GM12878 (cell line): Measurements from ENCODE around the gene IL4. TPM values are rescaled to one million over a fixed set of nuclear protein-coding genes. Genes with fewer than 3 reads are reported as not detected.

Source experiments
- ATF7 ChIP-seq: fragments of 450-650 bp; IDR thresholded peaks from 2 replicates; pipeline ENCODE4 v1.6.1; 2016; ENCODE audit warnings: low read depth, mild to moderate bottlenecking
- CBX3 ChIP-seq: fragments of 200-600 bp; sonication (generic); IDR thresholded peaks from 2 replicates; pipeline ENCODE4 v1.6.1; 2016; ENCODE audit warnings: low read depth, borderline replicate concordance
- CHD4 ChIP-seq: fragments of 200-600 bp; sonication (generic); IDR thresholded peaks from 2 replicates; pipeline ENCODE4 v1.6.1; 2016; ENCODE audit warnings: mild to moderate bottlenecking
- GATAD2B ChIP-seq: fragments of 450-650 bp; conservative IDR thresholded peaks from 2 replicates; pipeline ENCODE4 v1.6.1; 2017; ENCODE audit warnings: low read depth, mild to moderate bottlenecking, moderate library complexity
- MLLT1 ChIP-seq: fragments of 450-650 bp; IDR thresholded peaks from 2 replicates; pipeline ENCODE4 v1.6.1; 2016; ENCODE audit warnings: mild to moderate bottlenecking
- NKRF ChIP-seq: fragments of 450-650 bp; conservative IDR thresholded peaks from 2 replicates; pipeline ENCODE4 v1.6.1; 2017; ENCODE audit warnings: mild to moderate bottlenecking, moderate library complexity
- NR2C1 ChIP-seq: fragments of 450-650 bp; IDR thresholded peaks from 2 replicates; pipeline ENCODE4 v1.6.1; 2017; ENCODE audit warnings: antibody characterized with exemption, mild to moderate bottlenecking, moderate library complexity
- POLR2A ChIP-seq: IDR thresholded peaks from 2 replicates; pipeline ENCODE4 v1.6.1; 2011; ENCODE audit warnings: low read depth, mild to moderate bottlenecking, low read length
- POU2F2 ChIP-seq: IDR thresholded peaks from 3 replicates; pipeline ENCODE4 v1.6.1; 2011; ENCODE audit warnings: low read depth, mild to moderate bottlenecking, low read length, borderline replicate concordance
- TCF12 ChIP-seq: IDR thresholded peaks from 2 replicates; pipeline ENCODE4 v1.6.1; 2011; ENCODE audit warnings: low read depth, mild to moderate bottlenecking, low read length
- polyA plus RNA-seq, 11 experiments: library from polyadenylated mRNA; depleted of rRNA in 4 of 11; unstranded in 6 of 11; stranded (reverse) in 5 of 11; fragments of >200 nt; fragmentation: Nextera tagmentation in 4 of 11; fragmentation: Illumina TruSeq in 1 of 11; extraction: Ambion mirVana in 4 of 11; extraction: Trizol in 1 of 11; gene quantifications; 1 replicate in 1 of 11; 2 replicates in 10 of 11; pipeline versions ENCODE4 v1.2.1 to v1.2.3, GENCODE V29; 2011 to 2016; ENCODE audit warnings: inconsistent platforms in 2 of 11, missing spikeins in 2 of 11, low read depth in 1 of 11
- total RNA-seq, 4 experiments: library from RNA; depleted of rRNA in 3 of 4; stranded (reverse); fragments of >200 nt in 3 of 4; fragmentation: Illumina TruSeq in 1 of 4; extraction: Trizol in 1 of 4; gene quantifications; 2 replicates each; pipeline versions ENCODE4 v1.2.1 to v1.2.3, GENCODE V29; 2013 to 2021
- TF ChIP-seq, protein P1 (sequence below): fragments of 450-650 bp; IDR thresholded peaks from 2 replicates; pipeline ENCODE4 v1.6.1; 2017; ENCODE audit warnings: mild to moderate bottlenecking, moderate library complexity

Gene IL4
- total and polyA plus RNA-seq, 10 of the 15 experiments (the other 5 are each of a cell fraction or from before 2014, with no cell fraction given): 0.20 to 0.80 (median 0.50) TPM; not detected in 7

GRCh38 chr5:132661231-132662003 is 12.4 kb upstream of the IL4 start (continued):
- TF ChIP-seq MLLT1: 0 out of 2 replicates have a peak, but pooled peaks have one; percentile 74
- no peak for TF ChIP-seq NKRF
- 0 out of 2 replicates have a peak, but pooled peaks have one; percentile 10 for TF ChIP-seq POLR2A
- peak; percentile 82 for TF ChIP-seq TCF12
- TF ChIP-seq ATF7: peak; percentile 59
- TF ChIP-seq, protein P1, sequence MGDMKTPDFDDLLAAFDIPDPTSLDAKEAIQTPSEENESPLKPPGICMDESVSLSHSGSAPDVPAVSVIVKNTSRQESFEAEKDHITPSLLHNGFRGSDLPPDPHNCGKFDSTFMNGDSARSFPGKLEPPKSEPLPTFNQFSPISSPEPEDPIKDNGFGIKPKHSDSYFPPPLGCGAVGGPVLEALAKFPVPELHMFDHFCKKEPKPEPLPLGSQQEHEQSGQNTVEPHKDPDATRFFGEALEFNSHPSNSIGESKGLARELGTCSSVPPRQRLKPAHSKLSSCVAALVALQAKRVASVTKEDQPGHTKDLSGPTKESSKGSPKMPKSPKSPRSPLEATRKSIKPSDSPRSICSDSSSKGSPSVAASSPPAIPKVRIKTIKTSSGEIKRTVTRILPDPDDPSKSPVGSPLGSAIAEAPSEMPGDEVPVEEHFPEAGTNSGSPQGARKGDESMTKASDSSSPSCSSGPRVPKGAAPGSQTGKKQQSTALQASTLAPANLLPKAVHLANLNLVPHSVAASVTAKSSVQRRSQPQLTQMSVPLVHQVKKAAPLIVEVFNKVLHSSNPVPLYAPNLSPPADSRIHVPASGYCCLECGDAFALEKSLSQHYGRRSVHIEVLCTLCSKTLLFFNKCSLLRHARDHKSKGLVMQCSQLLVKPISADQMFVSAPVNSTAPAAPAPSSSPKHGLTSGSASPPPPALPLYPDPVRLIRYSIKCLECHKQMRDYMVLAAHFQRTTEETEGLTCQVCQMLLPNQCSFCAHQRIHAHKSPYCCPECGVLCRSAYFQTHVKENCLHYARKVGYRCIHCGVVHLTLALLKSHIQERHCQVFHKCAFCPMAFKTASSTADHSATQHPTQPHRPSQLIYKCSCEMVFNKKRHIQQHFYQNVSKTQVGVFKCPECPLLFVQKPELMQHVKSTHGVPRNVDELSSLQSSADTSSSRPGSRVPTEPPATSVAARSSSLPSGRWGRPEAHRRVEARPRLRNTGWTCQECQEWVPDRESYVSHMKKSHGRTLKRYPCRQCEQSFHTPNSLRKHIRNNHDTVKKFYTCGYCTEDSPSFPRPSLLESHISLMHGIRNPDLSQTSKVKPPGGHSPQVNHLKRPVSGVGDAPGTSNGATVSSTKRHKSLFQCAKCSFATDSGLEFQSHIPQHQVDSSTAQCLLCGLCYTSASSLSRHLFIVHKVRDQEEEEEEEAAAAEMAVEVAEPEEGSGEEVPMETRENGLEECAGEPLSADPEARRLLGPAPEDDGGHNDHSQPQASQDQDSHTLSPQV: 0 out of 2 replicates have a peak, but pooled peaks have one; percentile 52
- TF ChIP-seq CBX3: no peak
- TF ChIP-seq POU2F2: 0 out of 3 replicates have a peak, but pooled peaks have one; percentile 30
- TF ChIP-seq GATAD2B: peak; percentile 47; the same call in 1 of the 2 replicates
- TF ChIP-seq NR2C1: peak; percentile 60; the same call in 1 of the 2 replicates
- no peak for TF ChIP-seq CHD4
